Kidney glomerular epithelial cell (primary cell): ENCODE data around the gene BAZ2B.

Experiments used
- DNase-seq: peaks from one replicate; lab custom pipeline; 2025; lab: John Stamatoyannopoulos, UW

Gene BAZ2B

GRCh38 chr2:159617100-159617499 lies 752 bp upstream of the BAZ2B start:
- no peak for DNase-seq

- peak; percentile 84 for DNase-seq
Observed at GRCh38 chr2:159615367-159616285, 722 bp downstream of the BAZ2B start.

- peak; percentile 70 for DNase-seq
Observed at GRCh38 chr2:159614534-159615366, 1.6 kb downstream of the BAZ2B start.

- DNase-seq, result peak; percentile 33
Observed at GRCh38 chr2:159613651-159614285, 2.6 kb downstream of the BAZ2B start.

DNA sequence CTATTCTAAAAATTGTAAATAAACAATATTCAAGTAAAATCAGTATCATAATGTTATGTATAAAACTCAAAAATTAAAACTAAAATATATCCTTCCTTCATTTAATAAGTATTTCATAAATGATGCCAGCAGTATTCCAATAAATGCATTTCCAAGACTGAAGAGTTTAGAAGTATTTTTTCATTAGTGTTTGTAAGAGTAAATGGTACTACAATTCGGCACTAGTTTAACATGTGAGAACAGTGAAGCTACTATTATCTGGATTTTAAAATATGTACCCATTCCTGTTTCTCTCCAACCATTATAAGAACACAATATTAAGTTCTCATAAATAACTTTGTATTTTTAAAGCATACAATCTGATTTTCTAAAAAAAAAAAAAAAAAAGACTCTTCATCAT lies 3.3 kb downstream of the BAZ2B start:
- no peak for DNase-seq

DNA sequence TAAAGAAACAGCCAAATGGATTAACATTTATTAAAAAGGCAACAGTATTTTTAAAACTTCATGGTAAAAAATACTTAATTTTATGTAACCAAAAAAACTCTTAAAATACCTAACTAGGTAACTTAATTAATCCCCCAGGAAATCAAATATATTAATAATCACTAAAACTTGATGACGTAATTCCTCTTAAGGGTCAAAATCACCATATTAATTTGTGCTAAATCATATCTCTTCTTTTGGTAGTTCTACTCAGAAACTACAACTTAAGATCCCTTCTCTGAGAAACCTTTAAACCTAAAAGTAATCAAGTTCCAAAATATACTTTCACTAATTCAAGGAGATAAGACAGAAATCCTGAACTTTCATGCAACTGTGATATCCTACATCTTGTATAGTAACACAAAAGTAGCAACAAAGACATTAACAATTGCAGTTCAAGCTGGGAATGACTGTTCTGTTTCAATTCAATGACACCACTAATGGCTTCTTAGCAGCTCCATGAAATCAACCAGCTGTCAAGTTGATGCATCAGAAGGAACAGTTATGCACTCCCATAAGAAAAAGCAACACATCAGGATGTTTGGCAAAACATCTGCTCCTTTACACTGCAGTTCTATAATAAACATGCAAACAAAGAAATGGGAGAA lies 4.0 kb downstream of the BAZ2B start:
- DNase-seq, result peak; percentile 27

- no peak for DNase-seq
Observed at GRCh38 chr2:159609811-159610549, 6.4 kb downstream of the BAZ2B start.

DNA sequence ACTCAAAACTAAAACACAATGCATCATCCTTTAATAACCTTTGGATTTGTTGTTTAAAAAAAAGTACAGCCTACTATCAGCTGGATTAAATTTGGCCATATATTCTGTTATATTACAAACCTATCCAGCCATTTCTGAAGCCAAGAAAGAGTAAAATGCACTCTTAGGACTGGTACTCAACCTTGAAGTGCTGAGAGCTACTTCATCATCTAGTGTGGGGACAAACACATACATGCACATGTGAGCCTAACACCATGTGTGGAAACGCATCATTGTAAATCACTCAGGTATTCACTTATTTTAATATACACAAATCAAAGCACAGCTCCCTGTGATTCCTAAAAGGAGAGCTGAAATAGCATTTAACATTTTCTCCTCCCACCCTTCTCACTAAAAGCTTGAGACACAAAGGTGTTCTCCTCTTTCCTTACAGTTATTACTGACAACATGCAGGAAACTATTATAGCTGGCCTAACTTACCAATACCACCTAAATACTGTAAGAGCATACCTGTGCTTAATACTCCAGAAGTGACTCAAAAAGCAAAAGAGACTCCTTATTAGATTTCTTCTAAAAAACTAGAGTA lies 7.5 kb downstream of the BAZ2B start:
- DNase-seq, result no peak

DNA sequence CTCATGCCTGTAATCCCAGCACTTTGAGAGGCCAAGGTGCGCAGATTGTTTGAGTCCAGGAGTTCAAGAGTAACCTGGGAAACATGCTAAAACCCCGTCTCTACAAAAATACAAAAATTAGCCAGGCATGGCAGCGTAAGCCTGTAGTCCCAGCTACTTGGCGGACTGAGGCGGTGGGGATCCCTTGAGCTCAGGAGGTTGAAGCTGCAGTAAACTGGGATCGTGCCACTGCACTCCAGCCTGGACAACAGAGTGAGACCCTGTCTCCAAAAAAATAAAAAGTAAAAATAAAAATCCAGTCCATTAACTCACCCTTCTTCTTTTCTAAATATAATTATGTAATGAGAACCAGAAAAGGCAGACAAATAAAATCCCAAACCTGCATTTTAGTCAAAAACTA lies 8.2 kb downstream of the BAZ2B start:
- DNase-seq, result no peak

DNA sequence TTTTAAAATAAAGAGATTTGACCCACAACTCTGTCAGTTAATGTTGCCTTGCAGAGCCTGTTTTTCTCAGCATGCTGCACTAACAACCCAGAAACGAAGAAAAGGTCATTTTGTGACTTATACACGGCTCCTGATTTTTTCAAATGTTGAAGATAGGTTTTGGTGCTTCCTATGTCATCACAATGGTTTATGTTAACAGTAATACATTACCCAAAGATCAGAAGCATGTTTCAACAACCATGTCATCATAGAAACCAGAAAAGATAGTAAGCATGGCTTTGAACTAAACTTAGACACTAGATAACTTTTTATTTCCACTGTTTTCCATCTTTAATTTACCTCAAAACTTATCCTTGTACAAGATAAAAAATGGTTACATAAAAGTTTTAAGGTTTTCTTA lies 10.1 kb downstream of the BAZ2B start:
- no peak for DNase-seq

- no peak for DNase-seq
Observed at GRCh38 chr2:159605441-159606178, 10.7 kb downstream of the BAZ2B start.

DNA sequence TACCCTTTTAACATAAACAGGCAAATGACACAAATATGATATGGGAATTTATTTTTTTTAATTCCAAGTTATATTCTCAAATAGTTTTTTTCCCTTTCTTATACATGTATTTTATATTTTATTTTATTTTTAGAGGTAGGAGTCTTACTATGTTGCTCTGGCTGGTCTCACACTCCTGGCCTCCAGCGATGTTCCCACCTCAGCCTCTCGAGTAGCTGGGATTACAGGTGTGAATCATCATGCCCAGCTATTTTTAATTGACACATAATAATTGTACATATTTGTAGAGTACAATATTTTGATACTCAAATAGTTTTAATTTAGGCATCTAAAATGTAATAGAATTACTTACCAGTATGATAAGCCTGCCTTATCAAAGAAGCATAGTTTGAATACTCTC lies 12.2 kb downstream of the BAZ2B start:
- DNase-seq, result no peak

- DNase-seq, result peak; percentile 14
Observed at GRCh38 chr2:159600752-159601151, 15.6 kb downstream of the BAZ2B start.

DNA sequence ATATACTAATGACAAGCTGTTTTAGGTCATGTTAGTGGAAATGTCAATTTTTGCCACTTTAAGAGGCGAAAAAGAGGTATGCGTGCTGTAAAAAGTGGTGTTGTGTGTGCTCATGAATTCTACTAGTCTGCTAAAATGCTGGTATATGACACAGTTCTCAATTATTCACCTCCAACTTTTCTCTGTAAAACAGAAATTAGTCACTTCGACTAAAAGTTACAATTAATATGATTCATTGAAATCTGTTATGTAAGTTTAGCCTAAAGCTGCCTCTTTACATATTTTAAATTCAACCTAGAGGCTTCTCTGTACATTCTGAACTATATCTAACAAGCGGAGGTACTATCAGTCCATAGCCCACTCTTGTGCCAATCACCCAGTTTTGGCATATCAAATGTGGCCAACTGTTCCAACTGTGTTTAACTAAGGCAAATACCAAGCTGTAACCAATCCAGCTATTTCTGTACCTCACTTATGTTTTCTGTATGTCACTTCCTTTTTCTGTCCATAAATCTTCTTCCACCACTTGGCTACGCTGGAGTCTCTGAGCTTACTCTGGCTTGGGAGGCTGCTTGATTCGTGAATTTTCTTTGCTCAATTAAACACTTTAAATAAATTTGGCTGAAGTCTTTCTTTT lies 20.8 kb downstream of the BAZ2B start:
- no peak for DNase-seq

- DNase-seq, result no peak
Observed at GRCh38 chr2:159592441-159592840, 23.9 kb downstream of the BAZ2B start.

DNA sequence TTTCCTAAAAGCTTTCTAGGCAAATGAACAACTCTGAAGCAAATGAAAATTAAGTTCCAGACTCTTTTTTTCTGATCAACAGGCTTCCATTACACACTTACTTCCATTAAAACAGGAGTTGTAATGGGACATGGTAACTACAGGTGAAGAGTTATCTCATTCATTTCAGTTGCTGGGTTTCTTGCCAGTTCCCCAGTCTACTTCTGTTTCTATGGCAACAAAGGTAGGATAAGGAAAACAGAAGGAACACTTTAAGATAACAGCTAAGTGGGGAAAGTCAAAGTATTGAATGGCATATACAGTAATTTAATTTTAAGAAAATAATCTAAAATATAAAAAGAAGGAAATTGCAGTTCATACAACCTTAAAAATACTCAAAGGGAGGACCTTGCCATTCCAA lies 25.1 kb downstream of the BAZ2B start:
- no peak for DNase-seq

DNA sequence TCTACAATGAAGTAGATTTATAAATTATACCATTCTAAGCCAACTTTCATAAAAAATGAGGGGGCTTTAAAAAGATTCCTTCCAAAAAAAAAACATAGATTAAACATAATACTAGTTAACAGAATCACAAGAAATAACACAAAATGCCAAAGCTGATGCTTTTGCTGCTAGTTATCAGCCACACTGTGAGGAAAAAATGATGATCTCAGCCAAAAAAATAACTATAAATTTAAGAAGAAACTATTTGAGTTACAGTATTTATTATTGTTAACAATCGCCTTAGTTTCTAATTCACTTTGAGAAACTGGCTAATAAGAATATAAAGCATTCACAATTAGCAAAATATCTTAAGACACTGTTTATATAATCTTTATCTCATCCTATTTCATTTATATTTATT lies 27.1 kb downstream of the BAZ2B start:
- DNase-seq, result no peak

DNA sequence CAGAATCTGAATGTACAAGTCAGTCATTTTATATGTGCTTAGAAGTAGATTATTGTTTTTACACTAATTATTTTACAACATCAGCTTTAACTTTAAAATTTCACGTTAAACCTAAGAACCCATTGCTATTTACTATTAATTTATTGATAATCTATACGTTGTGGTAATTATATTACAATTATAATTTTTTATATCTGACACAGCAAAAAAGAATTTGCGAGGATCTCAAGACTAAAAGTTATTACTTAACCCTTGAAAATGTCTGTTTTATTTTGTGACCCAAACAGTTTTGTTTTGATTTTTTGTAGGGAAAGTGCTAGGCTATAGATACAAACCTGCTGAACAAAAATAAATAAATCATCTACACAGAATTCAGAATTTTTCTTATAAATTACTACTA lies 30.3 kb downstream of the BAZ2B start:
- DNase-seq, result no peak

DNA sequence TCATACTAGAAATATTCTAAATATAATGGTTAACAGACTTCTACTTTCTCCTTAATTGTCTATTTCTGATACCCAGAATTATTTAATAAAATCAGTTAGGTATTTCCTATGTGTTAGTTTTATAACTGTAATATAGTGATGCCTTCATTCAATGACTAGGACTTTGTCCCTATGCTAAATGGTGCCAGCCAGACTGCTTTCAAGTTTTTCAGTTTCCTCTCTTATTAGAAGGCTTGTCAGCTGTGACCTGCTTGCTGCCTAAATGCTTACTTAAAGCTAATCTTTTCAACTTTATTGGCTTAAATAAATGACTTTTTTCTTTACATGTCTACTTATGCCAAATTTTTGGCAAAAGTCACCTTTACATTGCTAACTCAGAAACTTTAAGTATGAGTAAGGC lies 30.7 kb downstream of the BAZ2B start:
- no peak for DNase-seq

GRCh38 chr2:159584796-159585195 lies 31.6 kb downstream of the BAZ2B start:
- no peak for DNase-seq
